C4-2B (cell line): ENCODE data around the gene ARHGAP18.

Experiments used
- H3K27ac ChIP-seq: fragments of 450-650 bp; 2 replicates; pipeline ENCODE4 v1.5.1; 2017
- CTCF ChIP-seq: fragments of 450-650 bp; conservative IDR thresholded peaks from 2 replicates; pipeline ENCODE4 v1.5.1; 2017; ENCODE audit warnings: mild to moderate bottlenecking
- ZFX ChIP-seq: fragments of 450-650 bp; IDR thresholded peaks from 2 replicates; pipeline ENCODE4 v1.6.1; 2017

The ARHGAP18 gene

GRCh38 chr6:129615496-129615895 lies 94.5 kb downstream of the ARHGAP18 start:
- H3K27ac ChIP-seq: no peak overlapping the region
- TF ChIP-seq ZFX: no peak
- TF ChIP-seq CTCF: no peak

DNA sequence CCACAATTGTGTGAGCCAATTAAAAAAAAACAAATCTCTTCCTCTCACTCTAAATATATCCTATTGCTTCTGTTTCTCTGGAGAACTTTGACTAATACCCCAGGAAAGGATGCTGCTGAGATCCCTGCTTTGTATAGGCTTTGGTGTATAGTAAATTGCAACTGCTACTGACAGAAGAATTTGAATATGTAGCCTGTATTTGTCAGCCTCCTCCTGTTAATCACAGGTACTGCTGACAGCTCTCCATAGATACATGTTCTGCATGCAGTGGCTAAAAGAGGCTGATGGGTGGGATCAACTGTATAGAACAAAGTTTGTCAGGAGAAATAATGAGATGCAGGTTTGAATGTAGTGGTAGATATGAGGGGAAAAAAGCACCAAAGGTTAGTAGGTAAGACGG lies 95.0 kb downstream of the ARHGAP18 start:
- TF ChIP-seq CTCF (no peak), ZFX (no peak)
- no peak overlapping the region for H3K27ac ChIP-seq

- no peak for TF ChIP-seq CTCF
- no peak for TF ChIP-seq ZFX
- no peak overlapping the region for H3K27ac ChIP-seq
Observed at GRCh38 chr6:129614464-129614863, 95.5 kb downstream of the ARHGAP18 start.

DNA sequence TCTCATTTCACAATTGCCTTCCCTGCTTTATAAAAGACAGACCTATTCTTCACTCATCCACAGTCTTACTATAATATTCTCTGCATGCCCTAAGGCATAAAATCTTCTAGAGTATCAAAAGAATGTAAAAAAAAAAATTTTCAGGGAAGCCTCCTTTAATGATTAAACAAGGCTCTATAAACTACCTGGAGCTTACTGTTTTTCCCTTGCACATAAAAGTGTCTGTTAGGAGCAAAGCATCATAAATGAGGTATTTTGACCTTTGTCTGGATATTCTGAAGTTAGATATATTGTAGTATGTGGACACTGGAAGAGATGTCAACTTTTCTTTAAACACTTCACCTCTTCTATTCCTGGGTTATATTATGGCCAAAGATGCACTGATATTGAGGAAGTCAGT lies 97.5 kb downstream of the ARHGAP18 start:
- H3K27ac ChIP-seq: no peak overlapping the region
- no peak for TF ChIP-seq ZFX
- TF ChIP-seq CTCF: no peak

- H3K27ac ChIP-seq: no peak overlapping the region
- TF ChIP-seq ZFX: no peak
- no peak for TF ChIP-seq CTCF
Observed at GRCh38 chr6:129609635-129610034, 100.3 kb downstream of the ARHGAP18 start.

- no peak overlapping the region for H3K27ac ChIP-seq
Observed at GRCh38 chr6:129608886-129609537, 101.0 kb downstream of the ARHGAP18 start.

More at GRCh38 chr6:129608886-129609537, 101.0 kb downstream of the ARHGAP18 start:
- TF ChIP-seq ZFX (no peak), CTCF (no peak)
